Testis (tissue), 3 donors: ENCODE measurements around the gene CHN2. TPM values are rescaled to one million over a fixed set of nuclear protein-coding genes. Genes with fewer than 3 reads are reported as not detected.

Experiments used
- DNase-seq: peaks from one replicate; pipeline ENCODE4 v3.0.0-alpha.2; 2019
- H3K27ac ChIP-seq, 2 donors: fragments of 200-600 bp; sonication (generic); one replicate each; pipeline ENCODE4 v1.5.1; 2019
- H3K27me3 ChIP-seq: fragments of 200-600 bp; sonication (generic); one replicate; pipeline ENCODE4 v1.5.1; 2019
- H3K36me3 ChIP-seq: fragments of 200-600 bp; sonication (generic); one replicate; pipeline ENCODE4 v1.5.1; 2017; ENCODE audit warnings: low read depth; ENCODE audit errors: missing control alignments
- H3K4me1 ChIP-seq: fragments of 200-600 bp; sonication (generic); one replicate; pipeline ENCODE4 v1.5.1; 2019
- H3K4me3 ChIP-seq, 2 donors: fragments of 200-600 bp; sonication (generic); one replicate each; pipeline ENCODE4 v1.5.1; 2017 to 2019
- H3K9me3 ChIP-seq: fragments of 200-600 bp; sonication (generic); one replicate; pipeline ENCODE4 v1.5.1; 2017
- CTCF ChIP-seq, 3 experiments: fragments of 450-650 bp in 2 of 3; fragments of 200-600 bp in 1 of 3; sonication (generic) in 1 of 3; IDR thresholded peaks; one replicate each; pipeline ENCODE4 v1.5.1; 2016 to 2019; ENCODE audit warnings: antibody characterized with exemption in 3 of 3, mild to moderate bottlenecking in 2 of 3, moderate library complexity in 1 of 3
- POLR2A ChIP-seq: fragments of 450-650 bp; IDR thresholded peaks from one replicate; pipeline ENCODE4 v1.6.1; 2017; ENCODE audit warnings: antibody characterized with exemption, mild to moderate bottlenecking, moderate library complexity
- WGBS, 2 donors: methylation state at CpG; one replicate each; pipeline ENCODE4 v1.1.5; 2018; 5-methylcytosine and 5-hydroxymethylcytosine counted together
- intact Hi-C: fragments of 100-400 bp; cut with DNase I; formaldehyde crosslinking; loops from one replicate; pipeline ENCODE4 v1.15.1; 2023; ENCODE audit warnings: low total_unique reads
- polyA plus RNA-seq: library from polyadenylated mRNA; stranded (reverse); fragments of 350-450 nt; fragmentation: Illumina TruSeq; extraction: RNeasy Lipid Tissue Mini Kit (QIAGEN cat#74804); gene quantifications from one replicate; pipeline ENCODE4 v1.2.3, GENCODE V29; 2014; ENCODE audit warnings: low read depth, low replicate concordance; ENCODE audit not compliant: insufficient read depth
- total RNA-seq, 2 donors: library from RNA; depleted of rRNA; stranded (reverse); fragments of >200 nt; gene quantifications; one replicate each; pipeline ENCODE4 v1.2.3, GENCODE V29; 2016

The CHN2 gene
- total and polyA plus RNA-seq, 3 donors from 2014 or later: 8.6 to 27.4 (median 15.1) TPM

GRCh38 chr7:29494350-29494749 lies 299.8 kb downstream of the CHN2 start:
- H3K4me3 ChIP-seq: no peak overlapping the region
- no peaks in the 10 kb centered on the region for H3K36me3 ChIP-seq
- TF ChIP-seq CTCF (IDR thresholded peaks at IDR 0.05) (no peak), POLR2A (no peak)
- no peaks in the 10 kb centered on the region for H3K27me3 ChIP-seq
- peaks cover 12% of the 10 kb centered on the region for H3K4me1 ChIP-seq
- DNase-seq: no peak
- intact Hi-C loops: no loop called here
- H3K27ac ChIP-seq: peak overlapping the region in 1 of 2 donors; percentile 25
- no peaks in the 10 kb centered on the region for H3K9me3 ChIP-seq
- 76% methylated on average over 1 of the region's 1 CpG for WGBS, 2 donors

- no peak for DNase-seq
- Histone ChIP-seq H3K27me3 (no peaks in the 10 kb centered on the region), H3K36me3 (no peaks in the 10 kb centered on the region), H3K27ac (no peak overlapping the region), H3K4me3 (no peak overlapping the region), H3K9me3 (no peaks in the 10 kb centered on the region), H3K4me1 (peaks cover 8% of the 10 kb centered on the region)
- WGBS, 2 donors: 88 to 90% methylated on average over 7 of the region's 7 CpGs
- intact Hi-C loops: no loop called here
- no peak for TF ChIP-seq POLR2A
- no peak for TF ChIP-seq CTCF (IDR thresholded peaks at IDR 0.05)
Observed at GRCh38 chr7:29495653-29496052, 301.1 kb downstream of the CHN2 start.

- intact Hi-C loops: no loop called here
- 86 to 97% methylated on average over 1 of the region's 1 CpG for WGBS, 2 donors
- H3K36me3 ChIP-seq: no peaks in the 10 kb centered on the region
- peaks cover 8% of the 10 kb centered on the region for H3K4me1 ChIP-seq
- no peak overlapping the region for H3K27ac ChIP-seq
- H3K9me3 ChIP-seq: no peaks in the 10 kb centered on the region
- H3K4me3 ChIP-seq: no peak overlapping the region
- H3K27me3 ChIP-seq: no peaks in the 10 kb centered on the region
- no peak for DNase-seq
- TF ChIP-seq POLR2A (no peak), CTCF (IDR thresholded peaks at IDR 0.05) (no peak)
Observed at GRCh38 chr7:29496355-29497020, 301.9 kb downstream of the CHN2 start.

- TF ChIP-seq CTCF (IDR thresholded peaks at IDR 0.05) (no peak), POLR2A (no peak)
Observed at GRCh38 chr7:29499932-29500331, 305.4 kb downstream of the CHN2 start.

GRCh38 chr7:29500719-29501118 lies 306.1 kb downstream of the CHN2 start:
- WGBS, 2 donors: 84 to 87% methylated on average over 3 of the region's 3 CpGs
- H3K27me3 ChIP-seq: no peaks in the 10 kb centered on the region
- TF ChIP-seq CTCF (IDR thresholded peaks at IDR 0.05) (no peak), POLR2A (no peak)

More at GRCh38 chr7:29499932-29500331, 305.4 kb downstream of the CHN2 start:
- intact Hi-C loops: no loop called here
- Histone ChIP-seq H3K27me3 (no peaks in the 10 kb centered on the region), H3K4me1 (no peaks in the 10 kb centered on the region), H3K4me3 (no peak overlapping the region), H3K36me3 (no peaks in the 10 kb centered on the region), H3K27ac (no peak overlapping the region), H3K9me3 (no peaks in the 10 kb centered on the region)
- no peak for DNase-seq
- WGBS, 2 donors: 94 to 98% methylated on average over 3 of the region's 3 CpGs

More at GRCh38 chr7:29500719-29501118, 306.1 kb downstream of the CHN2 start:
- intact Hi-C loops: no loop called here
- H3K36me3 ChIP-seq: no peaks in the 10 kb centered on the region
- H3K27ac ChIP-seq: no peak overlapping the region
- no peak overlapping the region for H3K4me3 ChIP-seq
- H3K4me1 ChIP-seq: no peaks in the 10 kb centered on the region
- DNase-seq: no peak
- H3K9me3 ChIP-seq: no peaks in the 10 kb centered on the region
